NCI-H1417 treated with DMSO at 0.1 percent for 48 hours (cell line): ENCODE data around the gene CSAG3.
"Not testable (repeated sequence)": the region's sequence is repeated elsewhere in the genome, so short reads cannot be mapped to it uniquely, and the experiment has no call there.

Experiments
- DNase-seq: peaks from one replicate; lab custom pipeline; 2025; lab: John Stamatoyannopoulos, UW

Gene CSAG3

DNA sequence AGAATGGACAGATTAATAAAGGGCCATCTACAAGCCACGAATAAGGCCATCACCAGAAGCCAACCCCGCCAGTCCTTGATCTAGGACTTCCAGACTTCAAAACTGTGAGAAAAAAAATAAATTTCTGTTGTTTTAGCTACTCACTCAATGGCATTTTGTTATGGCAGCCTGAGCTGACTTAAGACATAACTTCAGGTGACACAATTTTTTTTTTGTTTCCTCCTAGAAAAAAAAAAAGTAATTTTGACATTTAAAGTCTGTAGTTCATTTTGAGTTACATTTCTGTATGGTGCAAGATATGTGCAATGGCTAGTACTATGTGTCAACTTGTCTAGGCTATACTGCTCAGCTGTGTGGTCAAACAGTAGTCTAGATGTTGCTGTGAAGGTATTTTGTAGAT is at the start of gene CSAG3:
CSAG3 (plus strand) TSS at position 301 of the 400 bp plus-strand sequence.
- DNase-seq: not testable (repeated sequence)

DNA sequence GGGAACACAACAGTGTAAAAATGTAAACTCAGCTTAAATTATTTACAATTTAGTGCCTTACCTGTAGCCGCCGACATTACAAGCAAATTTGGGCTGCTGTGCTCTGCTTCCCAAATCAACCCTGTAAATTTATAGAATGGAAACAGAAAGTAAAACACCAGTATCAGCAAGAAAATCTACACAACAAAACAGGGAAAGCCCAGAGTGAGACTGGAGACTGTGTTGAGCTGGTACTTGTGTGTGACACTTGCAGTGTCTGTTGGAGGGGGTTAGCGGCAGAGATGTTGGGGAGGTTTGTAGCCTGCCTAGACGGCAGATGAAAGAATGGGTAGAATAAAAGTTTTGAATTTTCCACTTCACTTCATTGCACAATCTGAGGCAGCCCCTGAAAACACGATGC is 45.8 kb upstream of the CSAG3 start:
- DNase-seq: not testable (repeated sequence)

GRCh38 chrX:152713815-152714787 is 44.9 kb upstream of the CSAG3 start, which contains the start of gene MAGEA2B:
Gene MAGEA2B (plus strand): TSS chrX:152714628. CDS start chrX:152717107, 2,479 bp downstream.
- not testable (repeated sequence) for DNase-seq

DNA sequence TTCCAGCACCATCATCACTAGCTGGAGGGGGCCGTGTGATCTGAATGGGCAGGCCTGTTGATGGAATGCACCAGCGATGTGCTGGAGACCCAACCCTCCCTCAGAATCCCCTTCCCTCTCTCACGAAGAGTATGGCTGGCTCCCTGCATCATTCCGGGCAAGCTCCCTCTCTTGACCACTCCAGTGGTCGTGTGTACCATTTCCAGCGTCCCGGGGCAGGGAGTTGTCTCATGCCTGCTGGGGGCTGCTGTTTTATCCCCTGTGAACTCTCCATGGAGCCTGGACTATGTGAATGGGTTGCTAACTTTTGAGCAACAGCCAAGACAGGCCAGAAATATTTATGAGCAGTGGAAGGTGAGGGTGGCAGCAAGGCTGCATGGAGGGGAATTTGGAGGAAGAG is 33.6 kb upstream of the CSAG3 start:
- no peak for DNase-seq

DNA sequence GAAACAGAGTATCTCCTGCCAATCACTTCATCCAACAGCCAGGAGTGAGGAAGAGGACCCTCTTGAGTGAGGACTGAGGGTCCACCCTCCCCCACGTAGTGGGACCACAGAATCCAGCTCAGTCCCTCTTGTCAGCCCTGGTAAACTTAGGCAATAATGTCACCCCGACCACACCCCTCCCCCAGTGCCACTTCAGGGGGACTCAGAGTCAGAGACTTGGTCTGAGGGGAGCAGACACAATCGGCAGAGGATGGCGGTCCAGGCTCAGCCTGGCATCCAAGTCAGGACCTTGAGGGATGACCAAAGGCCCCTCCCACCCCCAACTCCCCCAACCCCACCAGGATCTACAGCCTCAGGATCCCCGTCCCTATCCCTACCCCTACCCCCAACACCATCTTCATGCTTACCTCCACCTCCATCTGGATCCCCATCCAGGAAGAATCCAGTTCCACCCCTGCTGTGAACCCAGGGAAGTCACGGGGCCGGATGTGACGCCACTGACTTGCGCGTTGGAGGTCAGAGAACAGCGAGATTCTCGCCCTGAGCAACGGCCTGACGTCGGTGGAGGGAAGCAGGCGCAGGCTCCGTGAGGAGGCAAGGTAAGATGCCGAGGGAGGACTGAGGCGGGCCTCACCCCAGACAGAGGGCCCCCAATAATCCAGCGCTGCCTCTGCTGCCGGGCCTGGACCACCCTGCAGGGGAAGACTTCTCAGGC is 25.6 kb upstream of the CSAG3 start, which contains the start of the genes CSAG1 and MAGEA12:
CSAG1 (minus strand) TSS at position 461 of the 715 bp plus-strand sequence. CDS start 1,261 bp downstream, outside the sequence.
MAGEA12 (plus strand) TSS at position 497 of the 715 bp plus-strand sequence. CDS start 2,405 bp downstream, outside the sequence.
- no peak for DNase-seq

DNA sequence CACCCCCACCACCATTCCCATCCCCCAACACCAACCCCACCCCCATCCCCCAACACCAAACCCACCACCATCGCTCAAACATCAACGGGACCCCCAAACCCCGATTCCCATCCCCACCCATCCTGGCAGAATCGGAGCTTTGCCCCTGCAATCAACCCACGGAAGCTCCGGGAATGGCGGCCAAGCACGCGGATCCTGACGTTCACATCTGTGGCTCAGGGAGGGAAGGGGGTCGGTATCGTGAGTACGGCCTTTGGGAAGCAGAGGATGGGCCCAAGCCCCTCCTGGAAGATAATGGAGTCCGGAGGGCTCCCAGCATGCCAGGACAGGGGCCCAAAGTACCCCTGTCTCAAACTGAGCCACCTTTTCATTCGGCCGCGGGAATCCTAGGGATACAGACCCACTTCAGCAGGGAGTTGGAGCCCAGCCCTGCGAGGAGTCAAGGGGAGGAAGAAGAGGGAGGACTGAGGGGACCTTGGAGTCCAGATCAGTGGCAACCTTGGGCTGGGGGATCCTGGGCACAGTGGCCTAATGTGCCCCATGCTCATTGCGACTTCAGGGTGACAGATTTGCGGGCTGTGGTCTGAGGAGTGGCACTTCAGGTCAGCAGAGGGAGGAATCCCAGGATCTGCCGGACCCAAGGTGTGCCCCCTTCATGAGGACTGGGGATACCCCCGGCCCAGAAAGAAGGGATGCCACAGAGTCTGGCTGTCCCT is 24.7 kb upstream of the CSAG3 start:
- DNase-seq: not testable (repeated sequence)

GRCh38 chrX:152735101-152735500 is 23.9 kb upstream of the CSAG3 start:
- DNase-seq: no peak

- no peak for DNase-seq
Observed at GRCh38 chrX:152735860-152736511, 23.0 kb upstream of the CSAG3 start.

DNA sequence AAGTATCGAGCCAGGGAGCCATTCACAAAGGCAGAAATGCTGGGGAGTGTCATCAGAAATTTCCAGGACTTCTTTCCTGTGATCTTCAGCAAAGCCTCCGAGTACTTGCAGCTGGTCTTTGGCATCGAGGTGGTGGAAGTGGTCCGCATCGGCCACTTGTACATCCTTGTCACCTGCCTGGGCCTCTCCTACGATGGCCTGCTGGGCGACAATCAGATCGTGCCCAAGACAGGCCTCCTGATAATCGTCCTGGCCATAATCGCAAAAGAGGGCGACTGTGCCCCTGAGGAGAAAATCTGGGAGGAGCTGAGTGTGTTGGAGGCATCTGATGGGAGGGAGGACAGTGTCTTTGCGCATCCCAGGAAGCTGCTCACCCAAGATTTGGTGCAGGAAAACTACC is 22.5 kb upstream of the CSAG3 start:
- not testable (repeated sequence) for DNase-seq

GRCh38 chrX:152738560-152738959 is 20.5 kb upstream of the CSAG3 start:
- no peak for DNase-seq

GRCh38 chrX:152753686-152754650 is 5.0 kb upstream of the CSAG3 start, which contains the start of gene MAGEA2:
Gene MAGEA2 (minus strand): TSS chrX:152753842. CDS start chrX:152751363, 2,479 bp downstream.
- not testable (repeated sequence) for DNase-seq

- not testable (repeated sequence) for DNase-seq
Observed at GRCh38 chrX:152754871-152755270, 4.1 kb upstream of the CSAG3 start.

- DNase-seq: not testable (repeated sequence)
Observed at GRCh38 chrX:152759544-152759943, 526 bp downstream of the CSAG3 start.

GRCh38 chrX:152761582-152761981 is 2.6 kb downstream of the CSAG3 start:
- not testable (repeated sequence) for DNase-seq

DNA sequence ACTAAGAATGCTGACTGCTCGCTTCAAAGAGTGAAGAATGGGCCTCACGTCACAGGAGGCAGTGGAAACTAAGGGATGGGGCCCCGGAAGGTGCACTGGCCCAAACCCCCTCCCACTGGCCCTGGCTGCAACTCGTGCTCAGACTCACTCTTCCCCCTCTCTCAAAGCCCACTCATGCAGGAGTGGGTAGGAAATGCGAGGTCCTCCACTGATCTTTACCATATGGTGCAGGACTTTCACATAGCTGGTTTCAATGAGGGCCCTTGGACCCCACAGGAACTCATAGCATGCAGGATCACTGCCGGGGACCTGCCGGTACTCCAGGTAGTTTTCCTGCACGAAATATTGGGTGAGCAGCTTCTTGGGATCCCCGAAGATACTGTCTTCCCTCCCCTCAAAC is 7.5 kb downstream of the CSAG3 start:
- not testable (repeated sequence) for DNase-seq

GRCh38 chrX:152769549-152770289 is 10.7 kb downstream of the CSAG3 start, which contains the start of gene MAGEA6:
Gene MAGEA6 (minus strand): TSS chrX:152769689. CDS start chrX:152767650, 2,039 bp downstream.
- DNase-seq: not testable (repeated sequence)

- not testable (repeated sequence) for DNase-seq
Observed at GRCh38 chrX:152787062-152787461, 28.0 kb downstream of the CSAG3 start.

DNA sequence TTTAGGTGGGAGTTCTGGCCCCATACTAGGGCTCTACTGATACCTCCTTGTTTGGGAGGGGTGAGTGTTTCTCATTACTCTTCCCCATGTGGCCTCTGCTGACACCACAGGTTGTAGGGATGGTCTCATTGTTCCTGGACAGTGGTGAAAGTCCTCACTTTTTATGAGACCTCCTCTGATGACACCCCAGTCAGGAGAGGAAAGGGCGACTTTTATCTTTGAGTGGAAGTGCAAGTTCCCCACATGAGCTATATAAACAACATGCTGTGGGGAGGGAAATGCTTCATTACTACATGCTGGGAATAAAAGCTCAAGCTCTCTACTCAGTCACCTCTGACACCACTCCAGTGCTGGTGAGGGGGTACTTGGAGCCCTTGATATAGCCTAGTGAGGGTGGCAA is 39.9 kb downstream of the CSAG3 start:
- no peak for DNase-seq

GRCh38 chrX:152806035-152806434 is 47.0 kb downstream of the CSAG3 start:
- no peak for DNase-seq
